Skeletal muscle tissue (tissue), 4 donors: ENCODE results near the gene LENEP. TPM values are rescaled to one million over a fixed set of nuclear protein-coding genes. Genes with fewer than 3 reads are reported as not detected.

ENCODE experiments used
- H3K27ac ChIP-seq: one replicate; pipeline ENCODE4 v1.7.0; 2013; ENCODE audit warnings: mild to moderate bottlenecking, low read depth, low read length, inconsistent platforms
- H3K27me3 ChIP-seq, 3 donors: one replicate each; pipeline ENCODE4 v1.7.0; 2013; ENCODE audit warnings: low read length in 3 of 3; ENCODE audit not compliant: control insufficient read depth in 3 of 3, insufficient read depth in 3 of 3
- H3K36me3 ChIP-seq, 3 donors: one replicate each; pipeline ENCODE4 v1.7.0; 2013; ENCODE audit warnings: low read length in 3 of 3; ENCODE audit not compliant: control insufficient read depth in 3 of 3, insufficient read depth in 3 of 3
- H3K4me1 ChIP-seq, 3 donors: one replicate each; pipeline ENCODE4 v1.7.0; 2013; ENCODE audit warnings: low read length in 3 of 3, mild to moderate bottlenecking in 3 of 3; ENCODE audit not compliant: control insufficient read depth in 3 of 3, insufficient read depth in 3 of 3
- H3K4me3 ChIP-seq, 3 donors: one replicate each; pipeline ENCODE4 v1.7.0; 2013; ENCODE audit warnings: low read length in 3 of 3
- H3K9ac ChIP-seq, 3 donors: one replicate each; pipeline ENCODE4 v1.7.0; 2013; ENCODE audit warnings: low read length in 3 of 3, mild to moderate bottlenecking in 3 of 3, moderate library complexity in 2 of 3, low read depth in 1 of 3
- H3K9me3 ChIP-seq, 3 donors: one replicate each; pipeline ENCODE4 v1.7.0; 2013; ENCODE audit warnings: low read length in 3 of 3; ENCODE audit not compliant: control insufficient read depth in 3 of 3
- total RNA-seq: library from RNA; depleted of rRNA; stranded (reverse); fragments of >200 nt; gene quantifications from one replicate; pipeline ENCODE4 v1.2.3, GENCODE V29; 2014
- donor health status: Osteomylitis.

LENEP gene
- total RNA-seq, 1 donor from 2014 or later = not detected

DNA sequence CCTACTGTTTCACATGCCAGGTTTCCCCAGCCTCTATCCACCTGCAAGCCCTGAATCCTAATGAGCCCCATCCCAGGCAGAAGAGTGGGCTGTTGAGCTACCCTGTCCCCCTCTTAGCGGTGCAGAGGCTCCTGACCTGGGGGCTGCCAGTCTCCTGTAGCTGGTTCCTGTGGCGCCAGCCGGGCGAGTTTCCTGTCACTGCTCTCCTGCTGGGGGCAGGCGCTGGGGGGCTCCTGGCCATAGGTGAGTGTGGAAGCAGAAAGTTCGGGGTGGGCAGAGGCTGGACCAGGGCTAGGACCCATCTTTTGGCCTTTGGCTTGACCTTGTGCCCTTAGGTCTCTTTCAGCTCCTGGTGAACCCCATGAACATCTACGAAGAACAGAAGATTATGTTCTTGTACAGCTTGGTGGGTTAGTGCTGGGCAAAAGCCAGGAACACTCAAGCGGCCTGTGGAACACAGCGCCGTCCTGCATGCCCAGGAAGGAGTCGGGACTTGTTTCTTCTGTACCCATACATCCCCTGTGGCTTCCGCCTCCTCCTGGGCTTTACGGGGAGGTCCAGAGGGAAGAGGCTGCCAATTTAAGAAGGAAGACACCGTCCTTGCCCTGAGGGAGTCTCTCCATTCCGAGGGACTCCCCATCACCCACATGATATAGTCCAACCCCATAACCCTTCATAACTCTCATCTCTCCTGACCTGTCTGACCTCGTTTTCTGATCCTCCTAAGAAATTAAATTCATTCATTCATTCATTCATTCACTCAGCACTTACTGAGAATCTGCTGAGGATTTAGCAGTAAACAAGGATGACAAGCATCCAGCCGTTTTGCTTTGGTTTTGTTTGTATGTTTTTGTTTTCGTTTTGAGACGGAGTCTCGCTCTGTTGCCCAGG, 41.2 kb downstream of the LENEP start:
- Histone ChIP-seq H3K4me3 (no peak overlapping the region), H3K36me3 (no peaks in the 10 kb centered on the region), H3K27ac (no peak overlapping the region), H3K9me3 (no peaks in the 10 kb centered on the region), H3K9ac (no peak overlapping the region), H3K4me1 (peaks cover 10 to 16% (median 10%) of the 10 kb centered on the region in 3 donors), H3K27me3 (peaks cover 0 to 2% (median 0%) of the 10 kb centered on the region in 3 donors)

DNA sequence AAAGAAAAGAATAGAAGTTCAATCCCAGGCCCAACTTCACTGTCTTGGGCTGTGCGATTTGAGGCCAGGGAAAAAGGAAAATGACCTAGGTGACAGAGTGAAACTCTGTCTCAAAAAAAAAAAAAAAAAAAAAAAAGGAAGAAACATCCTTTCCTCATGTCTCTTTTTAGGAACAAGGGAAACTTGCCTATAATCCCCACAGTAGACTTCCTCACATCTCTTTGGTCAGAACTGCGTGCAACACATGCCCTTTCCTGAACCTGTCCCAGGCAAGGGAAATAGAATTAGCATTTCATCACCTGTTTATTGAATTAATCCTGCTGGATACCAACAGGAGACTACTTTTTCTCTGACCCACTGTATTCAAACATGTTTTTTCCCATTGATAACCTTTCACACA, 42.5 kb downstream of the LENEP start:
- Histone ChIP-seq H3K9ac (no peak overlapping the region), H3K9me3 (no peaks in the 10 kb centered on the region), H3K27ac (no peak overlapping the region), H3K4me1 (peaks cover 10 to 16% (median 10%) of the 10 kb centered on the region in 3 donors), H3K4me3 (no peak overlapping the region), H3K36me3 (no peaks in the 10 kb centered on the region), H3K27me3 (peaks cover 0 to 2% (median 0%) of the 10 kb centered on the region in 3 donors)

- no peak overlapping the region for H3K4me3 ChIP-seq
- peaks cover 0 to 2% (median 0%) of the 10 kb centered on the region in 3 donors for H3K27me3 ChIP-seq
- no peaks in the 10 kb centered on the region for H3K36me3 ChIP-seq
- no peaks in the 10 kb centered on the region for H3K9me3 ChIP-seq
- peaks cover 10 to 16% (median 10%) of the 10 kb centered on the region in 3 donors for H3K4me1 ChIP-seq
- H3K27ac ChIP-seq = no peak overlapping the region
- no peak overlapping the region for H3K9ac ChIP-seq
Measured at GRCh38 chr1:155037043-155037442, 43.7 kb downstream of the LENEP start.

- Histone ChIP-seq H3K9ac (no peak overlapping the region), H3K27me3 (peaks cover 0 to 2% (median 0%) of the 10 kb centered on the region in 3 donors), H3K4me3 (no peak overlapping the region), H3K4me1 (peaks cover 10 to 16% (median 10%) of the 10 kb centered on the region in 3 donors), H3K27ac (no peak overlapping the region), H3K36me3 (no peaks in the 10 kb centered on the region), H3K9me3 (no peaks in the 10 kb centered on the region)
Measured at GRCh38 chr1:155037851-155038441, 44.6 kb downstream of the LENEP start.

GRCh38 chr1:155038602-155039307, 45.4 kb downstream of the LENEP start:
- Histone ChIP-seq H3K9me3 (no peaks in the 10 kb centered on the region), H3K36me3 (no peaks in the 10 kb centered on the region), H3K4me1 (peaks cover 10 to 16% (median 10%) of the 10 kb centered on the region in 3 donors), H3K27ac (no peak overlapping the region), H3K27me3 (peaks cover 0 to 2% (median 0%) of the 10 kb centered on the region in 3 donors), H3K9ac (peak overlapping the region in 1 of 3 donors; percentile 21), H3K4me3 (peak overlapping the region in 1 of 3 donors; percentile 3)

DNA sequence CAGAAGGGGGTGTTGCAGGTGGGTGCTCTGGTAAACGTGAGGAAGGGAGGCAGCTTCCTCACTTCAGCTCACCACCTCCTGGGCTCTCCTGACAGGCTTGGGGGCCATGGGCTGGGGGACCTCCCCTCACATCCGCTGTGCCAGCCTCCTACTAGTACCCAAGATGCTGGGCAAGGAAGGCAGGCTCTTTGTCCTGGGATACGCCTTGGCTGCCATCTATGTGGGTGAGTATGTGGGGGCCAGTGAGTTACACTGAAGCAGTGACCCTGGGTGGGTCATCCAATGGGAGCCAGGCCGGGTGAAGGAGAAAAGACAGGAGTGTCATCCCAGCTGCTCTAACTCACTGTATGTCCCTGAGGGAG, 45.9 kb downstream of the LENEP start:
- Histone ChIP-seq H3K4me1 (peaks cover 10 to 19% (median 11%) of the 10 kb centered on the region in 3 donors), H3K9me3 (no peaks in the 10 kb centered on the region), H3K9ac (no peak overlapping the region), H3K4me3 (no peak overlapping the region), H3K27me3 (no peaks in the 10 kb centered on the region), H3K36me3 (no peaks in the 10 kb centered on the region), H3K27ac (no peak overlapping the region)

DNA sequence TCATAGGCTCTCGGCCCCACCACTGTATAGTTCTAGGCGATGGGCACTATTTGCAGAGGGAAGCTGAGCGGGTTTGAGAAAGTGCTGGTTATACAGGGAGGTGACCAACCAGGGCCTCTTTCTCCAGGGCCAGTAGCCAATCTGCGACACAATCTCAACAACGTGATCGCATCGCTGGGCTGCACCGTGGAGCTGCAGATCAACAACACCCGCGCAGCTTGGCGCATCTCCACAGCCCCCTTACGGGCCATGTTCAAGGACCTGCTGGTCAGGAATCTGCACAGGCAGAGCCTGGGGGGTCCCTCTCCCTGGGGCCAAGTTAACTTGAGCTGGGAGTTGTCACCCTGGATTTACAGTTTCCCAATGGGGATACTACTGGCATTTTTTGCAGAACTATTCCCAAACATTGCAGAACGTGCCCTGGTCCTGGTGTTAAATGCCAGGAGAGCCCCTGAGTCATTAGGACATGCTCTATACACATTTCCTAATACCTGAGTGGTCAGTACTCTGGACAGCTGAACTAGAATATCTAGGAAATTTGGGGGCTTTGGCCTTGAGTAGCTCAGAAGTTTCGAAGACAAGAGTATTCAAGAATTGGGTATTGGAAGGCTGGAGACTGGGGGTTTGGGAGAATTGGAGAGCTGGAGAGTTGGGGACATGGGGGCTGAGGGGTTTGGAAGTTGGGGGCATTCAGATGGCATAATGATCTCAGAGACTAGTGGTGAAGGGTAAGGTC, 47.1 kb downstream of the LENEP start:
- H3K36me3 ChIP-seq = no peaks in the 10 kb centered on the region
- H3K9me3 ChIP-seq = no peaks in the 10 kb centered on the region
- no peak overlapping the region for H3K4me3 ChIP-seq
- no peaks in the 10 kb centered on the region for H3K27me3 ChIP-seq
- no peak overlapping the region for H3K9ac ChIP-seq
- no peak overlapping the region for H3K27ac ChIP-seq
- peaks cover 20 to 31% (median 24%) of the 10 kb centered on the region in 3 donors for H3K4me1 ChIP-seq

GRCh38 chr1:155042789-155043188, 49.4 kb downstream of the LENEP start:
- no peaks in the 10 kb centered on the region for H3K9me3 ChIP-seq
- no peak overlapping the region for H3K27ac ChIP-seq
- peaks cover 21 to 36% (median 33%) of the 10 kb centered on the region in 3 donors for H3K4me1 ChIP-seq
- H3K9ac ChIP-seq = no peak overlapping the region
- no peaks in the 10 kb centered on the region for H3K36me3 ChIP-seq
- no peaks in the 10 kb centered on the region for H3K27me3 ChIP-seq
- H3K4me3 ChIP-seq = no peak overlapping the region

- peaks cover 21 to 40% (median 37%) of the 10 kb centered on the region in 3 donors for H3K4me1 ChIP-seq
- H3K36me3 ChIP-seq = no peaks in the 10 kb centered on the region
- no peak overlapping the region for H3K27ac ChIP-seq
- H3K9me3 ChIP-seq = no peaks in the 10 kb centered on the region
- H3K9ac ChIP-seq = no peak overlapping the region
- no peaks in the 10 kb centered on the region for H3K27me3 ChIP-seq
- no peak overlapping the region for H3K4me3 ChIP-seq
Measured at GRCh38 chr1:155043301-155043702, 49.9 kb downstream of the LENEP start.
